HEK293 (cell line): Measurements from ENCODE around the gene ZKSCAN1.
A peak's percentile ranks its signal among the peaks of the same experiment; 100 is the strongest.

Source experiments
- CTCF ChIA-PET: fragments of 350-600 bp; formaldehyde crosslinking; extraction: SDS; loops from one replicate; lab custom pipeline; 2021; ENCODE audit warnings: antibody characterized with exemption; lab: Yijun Ruan, JAX
- POLR2A ChIA-PET: fragments of 300-600 bp; formaldehyde crosslinking; extraction: SDS; loops from one replicate; lab custom pipeline; 2020; ENCODE audit warnings: antibody characterized with exemption, inconsistent platforms; lab: Yijun Ruan, JAX
- H3K27ac ChIP-seq: fragments of 200-500 bp; sonication (Bioruptor generic); 2 replicates; pipeline ENCODE4 v1.5.1; 2014; ENCODE audit warnings: low read depth, low read length, control low read depth, inconsistent platforms; ENCODE audit errors: extremely low read depth
- H3K36me3 ChIP-seq, 2 experiments: fragments of 200-500 bp in 1 of 2; sonication (Bioruptor generic) in 1 of 2; 1 replicate in 1 of 2; 2 replicates in 1 of 2; pipeline ENCODE4 v1.5.1; 2014 to 2017; ENCODE audit warnings: inconsistent platforms in 2 of 2, low read length in 2 of 2; ENCODE audit not compliant: control insufficient read depth in 2 of 2, insufficient read depth in 1 of 2
- H3K4me1 ChIP-seq: fragments of 200-500 bp; sonication (Bioruptor generic); 2 replicates; pipeline ENCODE4 v1.5.1; 2014; ENCODE audit warnings: mild to moderate bottlenecking, low read length, inconsistent platforms; ENCODE audit not compliant: control insufficient read depth, insufficient read depth
- H3K4me3 ChIP-seq: 2 replicates; pipeline ENCODE4 v1.5.1; 2011; ENCODE audit warnings: low read depth, mild to moderate bottlenecking, control low read depth, low read length, moderate library complexity
- H3K9me3 ChIP-seq: fragments of 200-500 bp; sonication (Bioruptor generic); 2 replicates; pipeline ENCODE4 v1.5.1; 2014; ENCODE audit warnings: low read depth, low read length, inconsistent platforms; ENCODE audit not compliant: control insufficient read depth, insufficient read depth
- BCL6B ChIP-seq: fragments of 450-650 bp; formaldehyde crosslinking; IDR thresholded peaks from 2 replicates; pipeline ENCODE4 v1.5.1; 2017; ENCODE audit warnings: missing biosample characterization, missing genetic modification characterization
- PRDM1 ChIP-seq: fragments of 450-650 bp; formaldehyde crosslinking; IDR thresholded peaks from 2 replicates; pipeline ENCODE4; 2016; ENCODE audit warnings: missing biosample characterization, missing genetic modification characterization
- ZNF10 ChIP-seq: fragments of 450-650 bp; formaldehyde crosslinking; IDR thresholded peaks from 2 replicates; pipeline ENCODE4 v1.5.1; 2017; ENCODE audit warnings: missing biosample characterization, missing genetic modification characterization
- ZNF19 ChIP-seq: fragments of 450-650 bp; formaldehyde crosslinking; IDR thresholded peaks from 2 replicates; pipeline ENCODE4; 2016; ENCODE audit warnings: missing biosample characterization, missing genetic modification characterization, low read depth
- ZNF274 ChIP-seq, 2 experiments: fragments of 200-500 bp in 1 of 2; fragments of 450-650 bp in 1 of 2; sonication (Bioruptor generic) in 1 of 2; formaldehyde crosslinking in 1 of 2; IDR thresholded peaks; 2 replicates each; pipeline versions ENCODE4 v1.5.1 to v1.6.1; 2014 to 2016; ENCODE audit warnings: borderline replicate concordance in 1 of 2, inconsistent platforms in 1 of 2, low read length in 1 of 2, missing biosample characterization in 1 of 2, missing genetic modification characterization in 1 of 2
- ZNF473 ChIP-seq: fragments of 450-650 bp; formaldehyde crosslinking; IDR thresholded peaks from 2 replicates; pipeline ENCODE4 v1.5.1; 2017; ENCODE audit warnings: missing biosample characterization, missing genetic modification characterization
- ZNF664 ChIP-seq: fragments of 450-650 bp; formaldehyde crosslinking; IDR thresholded peaks from 2 replicates; pipeline ENCODE4 v1.5.1; 2016; ENCODE audit warnings: missing biosample characterization, missing genetic modification characterization
- ZNF670 ChIP-seq: fragments of 450-650 bp; formaldehyde crosslinking; IDR thresholded peaks from 2 replicates; pipeline ENCODE4 v1.5.1; 2016; ENCODE audit warnings: missing biosample characterization, missing genetic modification characterization, low read depth
- ZNF837 ChIP-seq: fragments of 450-650 bp; formaldehyde crosslinking; IDR thresholded peaks from 2 replicates; pipeline ENCODE4 v1.5.1; 2016; ENCODE audit warnings: missing biosample characterization, missing genetic modification characterization
- TF ChIP-seq, protein P1 (sequence below): fragments of 450-650 bp; formaldehyde crosslinking; IDR thresholded peaks from 2 replicates; pipeline ENCODE4 v1.5.1; 2016; ENCODE audit warnings: missing biosample characterization, missing genetic modification characterization, low read depth
- TF ChIP-seq, protein P2 (sequence below): fragments of 450-650 bp; IDR thresholded peaks from 2 replicates; pipeline ENCODE4 v1.5.1; 2018; ENCODE audit warnings: missing biosample characterization, missing genetic modification characterization

ZKSCAN1 gene

DNA sequence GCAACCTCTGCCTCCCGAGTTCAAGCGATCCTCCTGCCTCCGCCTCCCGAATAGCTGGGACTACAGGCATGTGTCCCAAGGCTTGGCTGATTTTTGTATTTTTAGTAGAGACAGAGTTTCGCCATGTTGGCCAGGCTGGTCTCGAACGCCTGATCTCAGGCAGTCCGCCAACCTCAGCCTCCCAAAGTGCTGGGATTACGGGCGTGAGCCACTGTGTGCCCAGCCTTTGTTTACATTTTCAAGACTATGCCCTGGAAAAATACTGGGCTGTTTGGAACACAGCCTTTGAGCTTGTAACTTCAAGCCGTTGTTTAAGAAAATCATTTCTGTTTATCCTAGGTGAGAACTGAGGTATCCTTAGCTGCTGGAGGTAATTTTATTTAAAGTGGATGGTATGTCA is 1.9 kb downstream of the ZKSCAN1 start (continued):
- TF ChIP-seq, protein P1, sequence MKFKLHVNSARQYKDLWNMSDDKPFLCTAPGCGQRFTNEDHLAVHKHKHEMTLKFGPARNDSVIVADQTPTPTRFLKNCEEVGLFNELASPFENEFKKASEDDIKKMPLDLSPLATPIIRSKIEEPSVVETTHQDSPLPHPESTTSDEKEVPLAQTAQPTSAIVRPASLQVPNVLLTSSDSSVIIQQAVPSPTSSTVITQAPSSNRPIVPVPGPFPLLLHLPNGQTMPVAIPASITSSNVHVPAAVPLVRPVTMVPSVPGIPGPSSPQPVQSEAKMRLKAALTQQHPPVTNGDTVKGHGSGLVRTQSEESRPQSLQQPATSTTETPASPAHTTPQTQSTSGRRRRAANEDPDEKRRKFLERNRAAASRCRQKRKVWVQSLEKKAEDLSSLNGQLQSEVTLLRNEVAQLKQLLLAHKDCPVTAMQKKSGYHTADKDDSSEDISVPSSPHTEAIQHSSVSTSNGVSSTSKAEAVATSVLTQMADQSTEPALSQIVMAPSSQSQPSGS (tag by site-specific recombination) = no peak
- TF ChIP-seq ZNF274 (IDR thresholded peaks at IDR 0.05; ENCODE audit: low read length) = no peak
- TF ChIP-seq ZNF274 (tag by site-specific recombination; IDR thresholded peaks at IDR 0.05; ENCODE audit: borderline replicate concordance) = no peak

DNA sequence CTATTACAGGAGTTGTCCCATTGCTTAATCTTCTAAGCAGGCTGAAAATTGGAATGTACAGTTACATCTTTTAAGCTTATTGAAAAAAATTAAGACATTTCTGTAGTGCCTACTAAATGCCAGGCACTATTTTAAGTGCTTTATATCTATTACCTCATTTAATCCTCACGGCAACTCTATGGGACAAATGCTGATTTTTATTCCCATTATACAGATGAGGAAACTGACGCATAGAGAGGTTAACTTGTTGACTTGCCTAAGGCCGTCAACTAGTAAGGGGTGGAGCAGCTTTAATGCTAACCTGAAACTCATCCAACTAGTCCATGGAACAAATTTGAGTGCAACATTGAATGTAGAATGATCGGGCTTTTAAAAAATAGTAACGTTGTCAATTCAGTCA is 2.5 kb downstream of the ZKSCAN1 start:
- Histone ChIP-seq H3K27ac (no peak overlapping the region), H3K9me3 (no peaks in the 10 kb centered on the region), H3K36me3 (peaks cover 13 to 21% of the 10 kb centered on the region in 2 experiments), H3K4me1 (peaks cover 7% of the 10 kb centered on the region; the same call in 1 of the 2 replicates), H3K4me3 (no peak overlapping the region)
- TF ChIP-seq ZNF664 (tag by site-specific recombination) (0 out of 2 replicates have a peak, but pooled peaks have one; percentile 29), ZNF10 (tag by site-specific recombination) (peak; percentile 55; the same call in 1 of the 2 replicates), ZNF473 (tag by site-specific recombination) (no peak), ZNF670 (no peak)
- ChIA-PET CTCF (no interaction called here), POLR2A (interaction anchor here (0.6 to 1.4 kb wide), 2 partner anchors 9 to 84 kb away, joined by 3 read pairs; partner anchors contain the start of genes AP4M1 and MCM7)

DNA sequence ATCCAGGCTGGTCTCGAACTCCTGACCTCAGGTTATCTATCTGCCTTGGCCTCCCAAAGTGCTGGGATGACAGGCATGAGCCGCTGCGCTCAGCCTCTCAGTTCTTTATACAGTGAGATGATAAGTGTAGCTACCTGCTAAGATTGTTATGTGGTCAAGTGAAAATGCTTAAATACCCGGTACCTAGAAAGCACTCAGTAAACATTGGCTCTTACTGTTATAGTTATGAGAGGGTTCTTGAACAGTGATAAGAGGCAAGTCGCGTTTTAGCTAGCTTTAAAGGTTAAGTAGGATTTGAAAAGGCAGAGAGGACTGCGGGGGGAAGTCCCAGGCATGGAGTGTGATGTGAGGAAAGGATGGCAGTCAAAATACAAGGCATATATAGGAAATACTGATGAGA is 4.5 kb downstream of the ZKSCAN1 start:
- Histone ChIP-seq H3K36me3 (peaks cover 32 to 40% of the 10 kb centered on the region in 2 experiments), H3K4me3 (no peak overlapping the region), H3K27ac (no peak overlapping the region), H3K9me3 (no peaks in the 10 kb centered on the region), H3K4me1 (peaks cover 7% of the 10 kb centered on the region; the same call in 1 of the 2 replicates)
- CTCF ChIA-PET = interaction anchor here (0.6 to 1.2 kb wide), 5 partner anchors 28 to 456 kb away, joined by 3 to 4 read pairs (median 4); no protein-coding TSS in a partner anchor
- POLR2A ChIA-PET = no interaction called here
- TF ChIP-seq PRDM1 (tag by site-specific recombination) (peak; percentile 31; the same call in 1 of the 2 replicates), BCL6B (peak; percentile 46; the same call in 1 of the 2 replicates), ZNF19 (tag by site-specific recombination) (no peak)

DNA sequence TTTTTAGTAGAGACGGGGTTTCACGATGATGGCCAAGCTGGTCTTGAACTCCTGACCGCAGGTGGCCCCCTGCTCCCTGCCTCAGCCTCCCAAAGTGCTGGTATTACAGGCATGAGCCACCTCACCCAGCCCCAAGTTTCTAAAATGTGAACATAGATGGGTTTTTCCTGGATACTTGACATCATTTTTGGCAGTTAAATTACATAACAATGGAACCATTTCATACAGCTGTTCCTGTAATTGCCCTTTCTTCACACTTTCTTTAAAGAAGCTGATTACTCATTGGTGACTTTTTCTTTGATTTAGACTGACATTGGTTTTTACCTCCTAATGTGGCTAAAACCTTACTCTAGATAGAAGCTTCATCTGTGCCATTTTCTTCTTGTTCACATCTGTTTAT is 5.9 kb downstream of the ZKSCAN1 start:
- Histone ChIP-seq H3K4me3 (no peak overlapping the region), H3K4me1 (peaks cover 7% of the 10 kb centered on the region; the same call in 1 of the 2 replicates), H3K9me3 (no peaks in the 10 kb centered on the region), H3K36me3 (peaks cover 44 to 53% of the 10 kb centered on the region in 2 experiments), H3K27ac (no peak overlapping the region)
- TF ChIP-seq, protein P2, sequence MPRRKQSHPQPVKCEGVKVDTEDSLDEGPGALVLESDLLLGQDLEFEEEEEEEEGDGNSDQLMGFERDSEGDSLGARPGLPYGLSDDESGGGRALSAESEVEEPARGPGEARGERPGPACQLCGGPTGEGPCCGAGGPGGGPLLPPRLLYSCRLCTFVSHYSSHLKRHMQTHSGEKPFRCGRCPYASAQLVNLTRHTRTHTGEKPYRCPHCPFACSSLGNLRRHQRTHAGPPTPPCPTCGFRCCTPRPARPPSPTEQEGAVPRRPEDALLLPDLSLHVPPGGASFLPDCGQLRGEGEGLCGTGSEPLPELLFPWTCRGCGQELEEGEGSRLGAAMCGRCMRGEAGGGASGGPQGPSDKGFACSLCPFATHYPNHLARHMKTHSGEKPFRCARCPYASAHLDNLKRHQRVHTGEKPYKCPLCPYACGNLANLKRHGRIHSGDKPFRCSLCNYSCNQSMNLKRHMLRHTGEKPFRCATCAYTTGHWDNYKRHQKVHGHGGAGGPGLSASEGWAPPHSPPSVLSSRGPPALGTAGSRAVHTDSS (tag by site-specific recombination) = no peak
- no peak for TF ChIP-seq ZNF837
- peak; percentile 49; the same call in 1 of the 2 replicates for TF ChIP-seq PRDM1 (tag by site-specific recombination)
- ChIA-PET CTCF (interaction anchor here (0.8 to 0.9 kb wide), 2 partner anchors 14 to 61 kb away, joined by 3 to 5 read pairs; no protein-coding TSS in a partner anchor), POLR2A (no interaction called here)
